Neuronal stem cell (in vitro differentiated cells): ENCODE data around the gene ELMO1.

Experiments used
- DNase-seq: peaks from one replicate; pipeline ENCODE4 v3.0.0-alpha.2; 2013; ENCODE audit warnings: low spot score
- H2AFZ ChIP-seq: one replicate; pipeline ENCODE4 v1.6.1; 2013; ENCODE audit warnings: mild to moderate bottlenecking, low read length, inconsistent platforms
- H2AK5ac ChIP-seq: 2 replicates; pipeline ENCODE4 v1.6.1; 2013; ENCODE audit warnings: low read depth, mild to moderate bottlenecking, inconsistent platforms, low read length, moderate library complexity, mixed read lengths
- H2BK120ac ChIP-seq: 2 replicates; pipeline ENCODE4 v1.6.1; 2013; ENCODE audit warnings: low read depth, mild to moderate bottlenecking, inconsistent platforms, low read length, moderate library complexity, mixed read lengths
- H2BK12ac ChIP-seq: one replicate; pipeline ENCODE4 v1.6.1; 2013; ENCODE audit warnings: low read length, inconsistent platforms
- H2BK15ac ChIP-seq: 2 replicates; pipeline ENCODE4 v1.6.1; 2013; ENCODE audit warnings: mild to moderate bottlenecking, low read length, inconsistent platforms, mixed read lengths
- H2BK5ac ChIP-seq: one replicate; pipeline ENCODE4 v1.6.1; 2013; ENCODE audit warnings: inconsistent platforms, mild to moderate bottlenecking, low read length, moderate library complexity
- H3K14ac ChIP-seq: one replicate; pipeline ENCODE4 v1.6.1; 2013; ENCODE audit warnings: low read length, inconsistent platforms
- H3K18ac ChIP-seq: 2 replicates; pipeline ENCODE4 v1.6.1; 2013; ENCODE audit warnings: low read length, inconsistent platforms
- H3K23ac ChIP-seq: 2 replicates; pipeline ENCODE4 v1.6.1; 2013; ENCODE audit warnings: low read depth, mild to moderate bottlenecking, mixed read lengths, low read length, inconsistent platforms; ENCODE audit not compliant: poor library complexity
- H3K27ac ChIP-seq: replicated peaks from 3 replicates; pipeline ENCODE4 v1.5.1; 2013; ENCODE audit warnings: low read length, inconsistent platforms
- H3K27me3 ChIP-seq, 3 experiments: 2 replicates each; pipeline ENCODE4 v1.6.1; 2013; ENCODE audit warnings: low read length in 3 of 3, mild to moderate bottlenecking in 2 of 3, inconsistent platforms in 1 of 3, low read depth in 1 of 3, mixed read lengths in 1 of 3, moderate library complexity in 1 of 3; ENCODE audit not compliant: control insufficient read depth in 3 of 3, insufficient read depth in 3 of 3
- H3K36me3 ChIP-seq, 2 donors: replicated peaks in 1 of 2; 2 replicates each; pipeline ENCODE4 v1.6.1; 2013; ENCODE audit warnings: low read length in 2 of 2; ENCODE audit not compliant: control insufficient read depth in 2 of 2, insufficient read depth in 2 of 2
- H3K4ac ChIP-seq: 2 replicates; pipeline ENCODE4 v1.6.1; 2013; ENCODE audit warnings: inconsistent platforms, mild to moderate bottlenecking, low read length, moderate library complexity
- H3K4me1 ChIP-seq, 2 donors: 1 replicate in 1 of 2; 2 replicates in 1 of 2; pipeline ENCODE4 v1.6.1; 2013; ENCODE audit warnings: low read length in 2 of 2, low read depth in 1 of 2; ENCODE audit not compliant: control insufficient read depth in 2 of 2, insufficient read depth in 1 of 2
- H3K4me2 ChIP-seq: one replicate; pipeline ENCODE4 v1.6.1; 2013; ENCODE audit warnings: mild to moderate bottlenecking, low read length, inconsistent platforms; ENCODE audit not compliant: insufficient read depth, poor library complexity, severe bottlenecking
- H3K4me3 ChIP-seq, 2 donors: 2 replicates each; pipeline ENCODE4 v1.5.1; 2013; ENCODE audit warnings: low read length in 2 of 2, mild to moderate bottlenecking in 2 of 2, inconsistent platforms in 1 of 2, moderate library complexity in 1 of 2
- H3K79me1 ChIP-seq: one replicate; pipeline ENCODE4 v1.6.1; 2013; ENCODE audit warnings: low read depth, mild to moderate bottlenecking, inconsistent platforms, low read length, moderate library complexity
- H3K9ac ChIP-seq: one replicate; pipeline ENCODE4 v1.6.1; 2013; ENCODE audit warnings: mild to moderate bottlenecking, low read depth, low read length, inconsistent platforms; ENCODE audit not compliant: poor library complexity
- H3K9me3 ChIP-seq, 2 donors: replicated peaks in 1 of 2; 2 replicates each; pipeline versions ENCODE3 to v1.6.1; 2013; ENCODE audit warnings: low read length in 2 of 2, mild to moderate bottlenecking in 2 of 2, inconsistent platforms in 1 of 2, low read depth in 1 of 2, mixed read lengths in 1 of 2, moderate library complexity in 1 of 2; ENCODE audit not compliant: control insufficient read depth in 2 of 2, insufficient read depth in 1 of 2
- H4K8ac ChIP-seq: one replicate; pipeline ENCODE4 v1.6.1; 2013; ENCODE audit warnings: low read depth, mild to moderate bottlenecking, inconsistent platforms, low read length, moderate library complexity
- H4K91ac ChIP-seq: one replicate; pipeline ENCODE4 v1.6.1; 2013; ENCODE audit warnings: low read length, low read depth, mild to moderate bottlenecking, inconsistent platforms; ENCODE audit not compliant: poor library complexity
- WGBS, 2 donors: extraction: QIAGEN DNeasy Blood & Tissue Kit; methylation state at CpG; one replicate each; pipeline ENCODE4 v1.1.7; 2013; ENCODE audit warnings: missing lambda C conversion rate in 2 of 2, mixed read lengths in 1 of 2; ENCODE audit not compliant: insufficient read length in 2 of 2, insufficient replicate concordance in 1 of 2; ENCODE audit errors: extremely low coverage in 2 of 2; 5-methylcytosine and 5-hydroxymethylcytosine counted together

The ELMO1 gene

DNA sequence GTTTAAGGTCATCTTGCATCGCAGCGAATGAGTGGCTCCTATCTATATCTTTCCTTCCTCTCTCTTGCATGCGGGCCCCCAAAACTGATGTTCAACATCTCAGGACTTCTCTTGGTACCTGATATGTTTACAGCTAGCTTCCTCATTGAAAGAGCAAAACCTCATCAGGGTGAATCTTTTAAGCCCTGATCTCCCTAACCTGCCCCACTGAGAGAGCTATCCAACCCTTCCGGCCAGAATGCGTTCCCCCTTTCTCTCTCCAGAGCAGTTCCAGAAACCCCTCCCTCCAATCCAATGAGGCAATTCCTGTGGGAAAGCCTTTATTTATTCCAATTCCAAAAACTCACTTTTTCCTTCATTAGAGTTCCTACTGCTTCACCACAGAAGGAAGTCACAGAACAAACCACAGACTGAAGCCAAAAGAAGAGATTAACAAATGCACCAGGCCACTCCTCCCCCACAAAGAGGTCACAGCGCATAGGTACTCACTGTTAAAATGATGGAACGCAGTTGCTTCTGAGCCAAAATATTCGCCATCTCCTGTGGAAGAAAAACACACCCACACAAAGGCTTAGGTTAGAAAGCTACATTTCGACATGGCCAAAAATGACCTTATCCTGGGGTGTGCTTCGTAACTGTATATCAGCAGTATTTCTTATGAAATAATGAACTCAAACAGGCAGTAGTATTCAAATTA is 232.4 kb downstream of the ELMO1 start:
- Histone ChIP-seq H4K91ac (no peak overlapping the region), H3K23ac (no peak overlapping the region), H3K4me1 (peaks cover 6 to 9% of the 10 kb centered on the region in 2 donors), H2BK12ac (no peak overlapping the region), H2BK5ac (no peak overlapping the region), H3K9me3 (no peaks in the 10 kb centered on the region), H2AK5ac (no peak overlapping the region), H2BK120ac (no peak overlapping the region), H3K4me3 (no peak overlapping the region), H3K79me1 (no peaks in the 10 kb centered on the region), H3K27me3 (no peaks in the 10 kb centered on the region), H3K4me2 (no peak overlapping the region), H2BK15ac (no peak overlapping the region), H3K36me3 (no peaks in the 10 kb centered on the region), H3K18ac (no peak overlapping the region), H3K9ac (no peak overlapping the region), H3K27ac (no peak overlapping the region), H4K8ac (no peak overlapping the region), H2AFZ (no peak overlapping the region), H3K4ac (no peak overlapping the region), H3K14ac (no peak overlapping the region)
- no CpG with 5 or more reads among the region's 10 CpGs for WGBS, 2 donors
- DNase-seq = no peak

DNA sequence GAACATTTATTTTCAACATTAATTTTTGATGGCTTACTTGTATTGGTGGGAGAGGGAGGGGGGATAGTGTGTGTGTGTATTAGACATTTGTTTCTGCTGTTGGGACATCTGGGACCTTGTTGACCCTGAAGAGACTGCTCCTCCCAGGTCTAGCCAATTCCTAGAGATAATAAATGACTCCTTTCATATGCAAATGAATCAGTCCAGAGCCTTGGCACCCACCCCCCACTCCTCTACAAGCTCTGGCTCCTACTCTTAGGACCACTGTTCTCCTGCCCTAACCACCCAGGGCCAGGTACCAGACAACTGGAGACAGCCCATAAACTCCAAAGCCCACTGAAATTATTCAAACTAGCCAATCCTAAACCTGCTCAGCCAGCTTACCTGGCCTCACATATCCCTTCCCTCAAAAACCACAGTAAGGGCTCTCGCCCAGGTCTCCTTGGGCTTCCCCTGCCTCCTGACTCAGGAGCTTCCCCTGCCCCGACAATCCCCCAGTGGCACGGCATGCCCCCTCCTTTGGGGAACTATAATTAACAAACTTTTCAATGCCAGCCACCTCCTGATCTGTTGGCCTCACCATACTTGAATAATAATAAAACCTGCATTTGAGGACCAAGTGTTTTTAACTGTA is 233.3 kb downstream of the ELMO1 start:
- Histone ChIP-seq H2AFZ (no peak overlapping the region), H3K4me1 (peaks cover 6 to 9% of the 10 kb centered on the region in 2 donors), H4K91ac (no peak overlapping the region), H3K36me3 (peaks cover 0 to 7% of the 10 kb centered on the region in 2 donors), H2BK5ac (no peak overlapping the region), H3K4me3 (no peak overlapping the region), H2BK15ac (no peak overlapping the region), H3K9ac (no peak overlapping the region), H3K18ac (no peak overlapping the region), H4K8ac (no peak overlapping the region), H3K14ac (no peak overlapping the region), H3K27ac (no peak overlapping the region), H3K27me3 (no peaks in the 10 kb centered on the region), H3K4me2 (no peak overlapping the region), H2BK120ac (no peak overlapping the region), H3K79me1 (no peaks in the 10 kb centered on the region), H3K4ac (no peak overlapping the region), H3K9me3 (no peaks in the 10 kb centered on the region), H2BK12ac (no peak overlapping the region), H2AK5ac (no peak overlapping the region), H3K23ac (no peak overlapping the region)
- no peak for DNase-seq
- WGBS, 2 donors = no CpG with 5 or more reads among the region's 3 CpGs

DNA sequence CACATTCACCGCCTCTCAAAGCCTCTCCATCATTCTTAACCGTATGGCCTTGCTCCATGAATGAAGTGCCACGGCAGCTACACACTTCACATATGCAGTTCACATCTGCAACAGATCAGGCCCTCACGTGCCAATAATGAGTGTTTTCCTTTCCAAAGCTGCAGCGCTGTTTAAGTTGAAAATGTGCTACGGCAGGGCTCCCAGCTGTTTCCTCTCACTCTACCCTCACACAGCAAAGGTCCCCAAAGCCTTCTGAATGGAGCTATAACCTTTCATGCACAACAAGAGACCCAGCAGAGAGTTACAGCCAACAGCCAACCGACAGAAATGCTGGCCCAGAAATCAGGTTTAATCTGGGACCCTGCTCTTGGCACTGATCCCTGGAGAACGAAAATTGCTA is 236.1 kb downstream of the ELMO1 start:
- Histone ChIP-seq H3K27me3 (no peaks in the 10 kb centered on the region), H3K4me3 (no peak overlapping the region), H2BK15ac (no peak overlapping the region), H3K9me3 (no peaks in the 10 kb centered on the region), H3K9ac (no peak overlapping the region), H2BK5ac (no peak overlapping the region), H3K23ac (no peak overlapping the region), H3K36me3 (peaks cover 0 to 7% of the 10 kb centered on the region in 2 donors), H2AFZ (no peak overlapping the region), H3K4me2 (no peak overlapping the region), H4K91ac (no peak overlapping the region), H3K4me1 (peaks cover 4 to 11% of the 10 kb centered on the region in 2 donors), H2BK120ac (no peak overlapping the region), H3K79me1 (no peaks in the 10 kb centered on the region), H3K27ac (no peak overlapping the region), H2BK12ac (no peak overlapping the region), H3K18ac (no peak overlapping the region), H3K4ac (no peak overlapping the region), H3K14ac (no peak overlapping the region), H2AK5ac (no peak overlapping the region), H4K8ac (no peak overlapping the region)
- WGBS, 2 donors = no CpG with 5 or more reads among the region's 8 CpGs
- no peak for DNase-seq

DNA sequence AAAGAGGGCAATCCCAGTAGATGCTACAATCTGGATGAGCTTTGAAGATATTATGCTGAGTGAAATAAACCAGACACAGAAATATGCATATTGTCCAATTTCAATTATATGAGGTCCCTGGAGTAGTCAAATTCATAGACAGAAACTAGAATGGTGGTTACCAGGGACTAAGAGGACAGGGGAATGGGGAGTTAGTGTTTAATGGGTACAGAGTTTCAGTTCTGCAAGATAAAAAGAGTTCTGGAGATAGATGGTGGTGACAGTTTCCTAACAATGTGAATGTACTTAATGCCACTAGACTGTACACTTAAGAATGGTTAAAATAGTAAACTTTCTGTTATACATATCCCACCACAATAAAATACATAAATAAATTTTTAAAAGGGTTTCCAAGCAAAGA is 236.6 kb downstream of the ELMO1 start:
- Histone ChIP-seq H3K23ac (no peak overlapping the region), H2BK5ac (no peak overlapping the region), H4K91ac (no peak overlapping the region), H3K4ac (no peak overlapping the region), H2AK5ac (no peak overlapping the region), H3K27ac (no peak overlapping the region), H3K18ac (no peak overlapping the region), H3K79me1 (no peaks in the 10 kb centered on the region), H4K8ac (no peak overlapping the region), H3K9ac (no peak overlapping the region), H3K27me3 (no peaks in the 10 kb centered on the region), H3K14ac (no peak overlapping the region), H2BK12ac (no peak overlapping the region), H3K36me3 (peaks cover 0 to 7% of the 10 kb centered on the region in 2 donors), H2AFZ (no peak overlapping the region), H3K4me1 (peaks cover 4 to 11% of the 10 kb centered on the region in 2 donors), H3K9me3 (no peaks in the 10 kb centered on the region), H2BK15ac (no peak overlapping the region), H2BK120ac (no peak overlapping the region), H3K4me3 (no peak overlapping the region), H3K4me2 (no peak overlapping the region)
- no peak for DNase-seq
